ENCODE data around the gene LRIT3.

The LRIT3 gene, protein sequence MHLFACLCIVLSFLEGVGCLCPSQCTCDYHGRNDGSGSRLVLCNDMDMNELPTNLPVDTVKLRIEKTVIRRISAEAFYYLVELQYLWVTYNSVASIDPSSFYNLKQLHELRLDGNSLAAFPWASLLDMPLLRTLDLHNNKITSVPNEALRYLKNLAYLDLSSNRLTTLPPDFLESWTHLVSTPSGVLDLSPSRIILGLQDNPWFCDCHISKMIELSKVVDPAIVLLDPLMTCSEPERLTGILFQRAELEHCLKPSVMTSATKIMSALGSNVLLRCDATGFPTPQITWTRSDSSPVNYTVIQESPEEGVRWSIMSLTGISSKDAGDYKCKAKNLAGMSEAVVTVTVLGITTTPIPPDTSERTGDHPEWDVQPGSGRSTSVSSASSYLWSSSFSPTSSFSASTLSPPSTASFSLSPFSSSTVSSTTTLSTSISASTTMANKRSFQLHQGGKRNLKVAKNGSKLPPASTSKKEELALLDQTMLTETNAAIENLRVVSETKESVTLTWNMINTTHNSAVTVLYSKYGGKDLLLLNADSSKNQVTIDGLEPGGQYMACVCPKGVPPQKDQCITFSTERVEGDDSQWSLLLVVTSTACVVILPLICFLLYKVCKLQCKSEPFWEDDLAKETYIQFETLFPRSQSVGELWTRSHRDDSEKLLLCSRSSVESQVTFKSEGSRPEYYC

DNA sequence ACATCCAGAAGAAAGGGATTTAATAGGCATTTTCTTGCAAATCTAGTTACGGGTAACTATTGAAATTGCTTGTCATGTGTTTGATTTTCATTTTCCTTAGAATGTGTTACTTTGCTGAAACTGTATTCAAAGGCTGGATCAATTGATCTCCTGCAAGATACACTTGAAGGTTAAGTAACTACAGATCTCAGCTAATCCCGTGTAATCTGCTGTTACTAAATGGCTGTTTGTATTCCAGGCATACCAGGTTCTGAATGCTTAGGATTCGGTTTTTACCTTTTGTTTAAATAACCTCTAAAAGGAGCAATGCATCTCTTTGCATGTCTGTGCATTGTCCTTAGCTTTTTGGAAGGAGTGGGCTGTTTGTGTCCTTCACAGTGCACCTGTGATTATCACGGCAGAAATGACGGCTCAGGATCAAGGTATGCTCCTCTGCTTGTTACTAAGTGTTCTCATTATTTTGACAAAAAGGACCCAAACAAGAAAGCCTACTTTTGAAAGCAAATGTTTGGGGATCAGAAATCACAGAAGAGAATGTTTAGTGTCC, at the start of gene LRIT3:
Gene LRIT3, plus strand, starts transcription at position 212 of the 547 bp plus-strand sequence. Its CDS starts 95 bp downstream, at position 307.
- TF ChIP-seq, protein P1, sequence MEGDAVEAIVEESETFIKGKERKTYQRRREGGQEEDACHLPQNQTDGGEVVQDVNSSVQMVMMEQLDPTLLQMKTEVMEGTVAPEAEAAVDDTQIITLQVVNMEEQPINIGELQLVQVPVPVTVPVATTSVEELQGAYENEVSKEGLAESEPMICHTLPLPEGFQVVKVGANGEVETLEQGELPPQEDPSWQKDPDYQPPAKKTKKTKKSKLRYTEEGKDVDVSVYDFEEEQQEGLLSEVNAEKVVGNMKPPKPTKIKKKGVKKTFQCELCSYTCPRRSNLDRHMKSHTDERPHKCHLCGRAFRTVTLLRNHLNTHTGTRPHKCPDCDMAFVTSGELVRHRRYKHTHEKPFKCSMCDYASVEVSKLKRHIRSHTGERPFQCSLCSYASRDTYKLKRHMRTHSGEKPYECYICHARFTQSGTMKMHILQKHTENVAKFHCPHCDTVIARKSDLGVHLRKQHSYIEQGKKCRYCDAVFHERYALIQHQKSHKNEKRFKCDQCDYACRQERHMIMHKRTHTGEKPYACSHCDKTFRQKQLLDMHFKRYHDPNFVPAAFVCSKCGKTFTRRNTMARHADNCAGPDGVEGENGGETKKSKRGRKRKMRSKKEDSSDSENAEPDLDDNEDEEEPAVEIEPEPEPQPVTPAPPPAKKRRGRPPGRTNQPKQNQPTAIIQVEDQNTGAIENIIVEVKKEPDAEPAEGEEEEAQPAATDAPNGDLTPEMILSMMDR (conservative IDR thresholded peaks at IDR 0.05; ENCODE audit: control insufficient read depth, insufficient read depth, low read depth, low read length) = no peak
- DNase-seq (ENCODE audit: low read depth) = no peak
- H3K4me3 ChIP-seq (ENCODE audit: control insufficient read depth, low read depth, low read length) = no peak within 1 kb of the TSS

DNA sequence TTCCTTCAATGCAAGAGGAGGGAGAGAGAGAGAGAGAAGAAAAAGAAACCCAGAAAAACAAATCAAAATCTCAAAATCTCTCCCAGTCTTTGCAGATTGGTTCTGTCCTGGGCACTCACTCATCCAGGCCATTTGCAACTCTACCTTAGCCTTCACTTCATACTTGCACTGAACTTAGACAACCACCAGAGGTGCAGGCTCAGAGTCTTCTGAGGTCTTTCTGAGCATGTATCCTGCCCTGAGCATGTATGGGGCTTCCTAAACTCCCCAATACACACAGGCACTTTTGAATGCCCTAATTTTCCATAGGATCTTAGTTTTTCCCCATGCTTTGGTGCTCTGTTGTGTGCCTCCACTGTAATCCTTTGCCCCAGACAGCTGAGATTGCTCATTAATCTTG, 49.0 kb upstream of the LRIT3 start:
- DNase-seq (ENCODE audit: low read depth) = no peak
- TF ChIP-seq, protein P1 (conservative IDR thresholded peaks at IDR 0.05; ENCODE audit: control insufficient read depth, insufficient read depth, low read depth, low read length) = no peak
- no peak overlapping the region for H3K4me3 ChIP-seq (ENCODE audit: control insufficient read depth, low read depth, low read length)

DNA sequence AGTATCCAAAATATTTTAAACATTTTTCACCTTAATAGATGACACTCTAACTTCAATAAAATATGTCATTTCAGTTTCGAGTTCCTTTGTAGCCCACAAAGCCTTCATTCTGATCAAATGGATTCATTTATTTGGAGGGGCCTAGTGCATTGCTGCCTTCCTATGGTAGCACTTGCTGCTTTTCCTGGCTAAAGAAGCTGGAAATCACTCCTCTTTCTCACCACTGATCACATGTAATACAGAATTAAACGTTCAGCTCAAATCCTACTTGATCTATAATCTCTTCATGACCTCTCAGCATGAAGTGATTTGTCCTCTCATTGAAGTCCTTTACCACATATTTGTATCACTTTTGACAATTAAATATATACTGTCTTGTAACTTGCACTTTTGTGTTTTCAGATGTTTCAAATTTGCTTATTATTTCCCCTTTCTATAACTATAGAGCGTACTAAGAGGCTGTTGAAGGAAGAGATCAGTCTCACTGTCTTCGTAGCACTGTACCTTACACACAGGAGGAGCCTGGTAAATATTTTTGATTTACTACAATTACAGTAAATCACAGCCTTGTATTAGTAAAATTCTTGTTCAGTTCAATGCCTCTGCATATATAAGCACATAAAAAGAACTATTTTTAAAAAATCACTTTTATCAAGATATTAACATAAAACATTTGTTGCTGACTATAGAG, 46.7 kb upstream of the LRIT3 start:
- TF ChIP-seq, protein P1 (conservative IDR thresholded peaks at IDR 0.05; ENCODE audit: control insufficient read depth, insufficient read depth, low read depth, low read length) = no peak
- no peak for DNase-seq (ENCODE audit: low read depth)
- no peak overlapping the region for H3K4me3 ChIP-seq (ENCODE audit: control insufficient read depth, low read depth, low read length)

DNA sequence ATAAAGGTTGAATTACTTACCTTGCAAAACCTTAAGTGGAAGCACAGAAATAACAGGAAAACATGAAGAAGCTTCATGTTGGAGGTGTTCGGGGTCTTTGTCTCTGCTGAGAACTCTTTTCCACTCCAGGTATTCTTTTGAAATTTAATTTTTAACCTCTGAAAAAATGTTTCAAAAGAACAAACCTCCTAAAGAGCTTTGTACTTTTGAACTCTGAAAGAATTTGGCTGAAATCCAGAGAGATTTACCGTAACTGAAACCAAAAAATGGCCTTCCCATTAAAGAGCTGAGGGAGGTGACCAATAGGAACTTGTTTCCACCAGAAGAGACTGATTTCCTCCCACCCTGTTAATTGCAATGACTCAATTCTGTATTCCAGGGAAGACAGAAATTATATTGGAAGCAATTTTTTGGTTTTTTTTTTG, 46.0 kb upstream of the LRIT3 start, which contains the start of gene CFI:
Gene CFI, minus strand, starts transcription at position 105 of the 425 bp plus-strand sequence. Its CDS starts 28 bp downstream, at position 77.
- TF ChIP-seq, protein P1 (conservative IDR thresholded peaks at IDR 0.05; ENCODE audit: control insufficient read depth, insufficient read depth, low read depth, low read length) = no peak
- no peak within 1 kb of the TSS for H3K4me3 ChIP-seq (ENCODE audit: control insufficient read depth, low read depth, low read length)
- DNase-seq (ENCODE audit: low read depth) = peak; percentile 72

DNA sequence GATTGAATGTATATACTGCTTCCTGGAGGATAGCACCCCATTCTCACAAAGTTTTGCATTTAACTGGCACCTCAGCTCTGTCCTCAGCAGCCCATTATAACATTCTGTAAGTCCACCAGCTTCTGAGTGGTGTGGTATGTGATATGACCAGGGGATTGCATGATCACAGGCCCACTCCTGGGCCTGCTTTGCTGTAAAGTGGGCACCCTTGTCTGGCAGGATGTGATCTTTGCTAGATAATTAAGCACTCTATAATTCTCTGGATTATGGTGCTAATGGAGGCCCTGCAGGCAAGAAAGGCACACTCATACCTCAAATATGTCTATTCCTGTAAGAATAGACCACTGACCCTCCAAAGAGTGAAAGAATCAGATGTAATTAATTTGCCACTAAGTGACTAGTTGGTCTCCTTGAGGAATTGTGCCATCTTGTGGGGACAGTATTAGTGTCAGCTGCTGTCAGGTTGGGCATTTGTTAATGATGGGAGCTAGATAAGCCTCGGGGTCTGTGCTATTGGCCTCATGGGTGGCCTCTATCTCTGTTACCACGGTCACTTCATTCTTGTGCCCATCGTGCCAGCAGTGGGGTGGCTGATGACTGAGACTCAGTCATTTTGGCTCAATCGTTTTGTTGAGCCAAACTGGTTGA, 43.9 kb upstream of the LRIT3 start:
- peak; percentile 55 for DNase-seq (ENCODE audit: low read depth)
- TF ChIP-seq, protein P1 (conservative IDR thresholded peaks at IDR 0.05; ENCODE audit: control insufficient read depth, insufficient read depth, low read depth, low read length) = peak; percentile 33
- no peak overlapping the region for H3K4me3 ChIP-seq (ENCODE audit: control insufficient read depth, low read depth, low read length)

DNA sequence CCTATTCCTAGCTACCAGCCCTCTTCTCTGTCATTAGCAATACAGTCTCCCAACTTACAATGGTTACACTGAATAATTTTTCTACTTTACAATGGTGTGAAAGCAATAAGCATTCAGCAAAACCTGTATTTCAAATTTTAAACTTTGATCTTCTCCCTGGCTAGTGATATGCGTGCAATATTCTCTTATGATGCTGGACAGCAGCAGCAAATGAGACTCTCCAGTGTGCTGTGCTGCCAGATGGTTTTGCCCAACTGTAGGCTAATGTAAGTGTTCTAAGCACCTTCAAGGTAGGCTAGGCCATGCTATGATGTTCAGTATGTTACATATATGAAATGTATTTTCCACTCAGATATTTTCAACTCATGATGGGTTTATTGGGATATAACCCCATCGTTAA, 38.3 kb upstream of the LRIT3 start:
- TF ChIP-seq, protein P1 (conservative IDR thresholded peaks at IDR 0.05; ENCODE audit: control insufficient read depth, insufficient read depth, low read depth, low read length) = no peak
- DNase-seq (ENCODE audit: low read depth) = no peak

More for the DNA sequence above, 38.3 kb upstream of the LRIT3 start:
- no peak overlapping the region for H3K4me3 ChIP-seq (ENCODE audit: control insufficient read depth, low read depth, low read length)
